GM19035 (cell line): Measurements from ENCODE around the gene SSU72.

Experiments
- ATAC-seq: cut with Tn5 transposase; IDR thresholded peaks from one replicate; pipeline ENCODE4 v1.9.1; 2021; ENCODE audit not compliant: unreplicated experiment

SSU72 gene

GRCh38 chr1:1574721-1575537 lies at the start of gene SSU72:
SSU72 (minus strand) TSS chr1:1574863; CDS start chr1:1574557, 306 bp downstream.
- peak; percentile 77 for ATAC-seq

GRCh38 chr1:1623631-1624442 lies 49.2 kb upstream of the SSU72 start:
- ATAC-seq = no peak

GRCh38 chr1:1623181-1623630 lies 48.5 kb upstream of the SSU72 start:
- no peak for ATAC-seq

- ATAC-seq = no peak
Measured at GRCh38 chr1:1622788-1623094, 48.1 kb upstream of the SSU72 start.

GRCh38 chr1:1622010-1622787 lies 47.5 kb upstream of the SSU72 start:
- ATAC-seq = no peak

GRCh38 chr1:1621173-1622009 lies 46.7 kb upstream of the SSU72 start:
- no peak for ATAC-seq

- no peak for ATAC-seq
Measured at GRCh38 chr1:1620433-1621139, 45.9 kb upstream of the SSU72 start.

GRCh38 chr1:1619917-1620361 lies 45.3 kb upstream of the SSU72 start:
- ATAC-seq = no peak

- no peak for ATAC-seq
Measured at GRCh38 chr1:1618396-1619068, 43.9 kb upstream of the SSU72 start.

- no peak for ATAC-seq
Measured at GRCh38 chr1:1617925-1618324, 43.3 kb upstream of the SSU72 start.

- ATAC-seq = no peak
Measured at GRCh38 chr1:1617516-1617915, 42.9 kb upstream of the SSU72 start.

- ATAC-seq = no peak
Measured at GRCh38 chr1:1616838-1617237, 42.2 kb upstream of the SSU72 start.

- peak; percentile 30 for ATAC-seq
Measured at GRCh38 chr1:1616045-1616790, 41.6 kb upstream of the SSU72 start.

- peak; percentile 79 for ATAC-seq
Measured at GRCh38 chr1:1615256-1616044, 40.8 kb upstream of the SSU72 start, which contains the start of gene MIB2. MIB2 (plus strand) TSS chr1:1615500; CDS start chr1:1623453, 7,953 bp downstream.

GRCh38 chr1:1614954-1615255 lies 40.2 kb upstream of the SSU72 start:
- no peak for ATAC-seq

- no peak for ATAC-seq
Measured at GRCh38 chr1:1614204-1614953, 39.7 kb upstream of the SSU72 start.

GRCh38 chr1:1613509-1614082 lies 38.9 kb upstream of the SSU72 start:
- no peak for ATAC-seq
